CD14-positive monocyte (primary cell): ENCODE data around the gene MARK4. TPM values are rescaled to one million over a fixed set of nuclear protein-coding genes. Genes with fewer than 3 reads are reported as not detected.

ENCODE experiments used
- DNase-seq, 3 donors: peaks; one replicate each; pipeline ENCODE4 v3.0.0-alpha.2; 2011 to 2022
- H2AFZ ChIP-seq: 2 replicates; pipeline ENCODE4 v1.6.0; 2012; ENCODE audit warnings: mild to moderate bottlenecking, low read depth, low read length, inconsistent platforms; ENCODE audit not compliant: insufficient read depth, poor library complexity, severe bottlenecking
- H3K27ac ChIP-seq, 2 donors: 1 replicate in 1 of 2; 2 replicates in 1 of 2; pipeline ENCODE4 v1.5.1; 2012 to 2013; ENCODE audit warnings: low read length in 2 of 2, control low read depth in 1 of 2, inconsistent platforms in 1 of 2, low read depth in 1 of 2, mild to moderate bottlenecking in 1 of 2
- H3K27me3 ChIP-seq, 2 donors: one replicate each; pipeline versions ENCODE4 v1.6.0 to v1.6.1; 2011 to 2013; ENCODE audit warnings: low read length in 2 of 2; ENCODE audit not compliant: control insufficient read depth in 2 of 2, insufficient read depth in 2 of 2
- H3K36me3 ChIP-seq, 2 donors: replicated peaks in 1 of 2; 1 replicate in 1 of 2; 2 replicates in 1 of 2; pipeline versions ENCODE4 v1.5.1 to v1.6.1; 2012 to 2013; ENCODE audit warnings: low read length in 2 of 2, control low read depth in 1 of 2, inconsistent platforms in 1 of 2, mild to moderate bottlenecking in 1 of 2; ENCODE audit not compliant: insufficient read depth in 2 of 2, control insufficient read depth in 1 of 2
- H3K4me1 ChIP-seq, 2 donors: 1 replicate in 1 of 2; 2 replicates in 1 of 2; pipeline versions ENCODE4 v1.5.1 to v1.6.1; 2012 to 2013; ENCODE audit warnings: low read length in 2 of 2, control low read depth in 1 of 2, inconsistent platforms in 1 of 2, mild to moderate bottlenecking in 1 of 2, moderate library complexity in 1 of 2; ENCODE audit not compliant: insufficient read depth in 2 of 2, control insufficient read depth in 1 of 2
- H3K4me2 ChIP-seq: replicated peaks from 2 replicates; pipeline ENCODE3; 2012; ENCODE audit warnings: low read length, moderate library complexity, mild to moderate bottlenecking; ENCODE audit not compliant: poor library complexity, severe bottlenecking; ENCODE audit errors: extremely low read depth
- H3K4me3 ChIP-seq, 3 experiments: fragments of 200-600 bp in 1 of 3; sonication (generic) in 1 of 3; replicated peaks in 1 of 3; 1 replicate in 2 of 3; 2 replicates in 1 of 3; pipeline ENCODE4 v1.5.1; 2011 to 2013; ENCODE audit warnings: low read length in 3 of 3, mild to moderate bottlenecking in 3 of 3, control low read depth in 2 of 3, low read depth in 2 of 3, inconsistent platforms in 1 of 3, moderate library complexity in 1 of 3
- H3K79me2 ChIP-seq: 2 replicates; pipeline ENCODE4 v1.6.0; 2012; ENCODE audit warnings: mild to moderate bottlenecking, control low read depth, inconsistent platforms, low read length, moderate library complexity; ENCODE audit not compliant: insufficient read depth
- H3K9ac ChIP-seq: 2 replicates; pipeline ENCODE4 v1.6.0; 2017; ENCODE audit warnings: low read length, mild to moderate bottlenecking; ENCODE audit not compliant: insufficient read depth, poor library complexity, severe bottlenecking
- H3K9me3 ChIP-seq, 2 donors: replicated peaks in 1 of 2; 1 replicate in 1 of 2; 2 replicates in 1 of 2; pipeline versions ENCODE4 v1.5.1 to v1.6.1; 2012 to 2013; ENCODE audit warnings: low read length in 2 of 2, control low read depth in 1 of 2; ENCODE audit not compliant: control insufficient read depth in 1 of 2, insufficient read depth in 1 of 2
- H4K20me1 ChIP-seq: 2 replicates; pipeline ENCODE4 v1.6.0; 2012; ENCODE audit warnings: mild to moderate bottlenecking, low read length, control low read depth, moderate library complexity; ENCODE audit not compliant: insufficient read depth
- H3K27ac Mint-ChIP-seq, 7 donors: one replicate each; pipeline ENCODE4 v1.8.0; 2020; ENCODE audit warnings: mild to moderate bottlenecking in 7 of 7, mixed read lengths in 7 of 7, moderate library complexity in 6 of 7, inconsistent platforms in 2 of 7
- H3K27me3 Mint-ChIP-seq, 3 donors: one replicate each; pipeline ENCODE4 v1.8.0; 2021 to 2022; ENCODE audit warnings: low read depth in 3 of 3, mild to moderate bottlenecking in 3 of 3, mixed read lengths in 3 of 3, moderate library complexity in 3 of 3, inconsistent platforms in 1 of 3
- H3K36me3 Mint-ChIP-seq, 2 donors: one replicate each; pipeline ENCODE4 v1.8.0; 2020; ENCODE audit warnings: mixed read lengths in 2 of 2, inconsistent platforms in 1 of 2, mild to moderate bottlenecking in 1 of 2
- H3K4me1 Mint-ChIP-seq: one replicate; pipeline ENCODE4 v1.8.0; 2020; ENCODE audit warnings: mild to moderate bottlenecking, mixed read lengths
- H3K4me3 Mint-ChIP-seq, 2 donors: one replicate each; pipeline ENCODE4 v1.8.0; 2020; ENCODE audit warnings: mild to moderate bottlenecking in 2 of 2, mixed read lengths in 2 of 2, moderate library complexity in 1 of 2
- H3K9me3 Mint-ChIP-seq, 7 donors: one replicate each; pipeline ENCODE4 v1.8.0; 2020 to 2022; ENCODE audit warnings: mixed read lengths in 7 of 7, mild to moderate bottlenecking in 6 of 7, moderate library complexity in 6 of 7, inconsistent platforms in 2 of 7
- WGBS: methylation state at CpG from one replicate; pipeline ENCODE4 v1.1.5; 2013; ENCODE audit warnings: missing lambda C conversion rate; ENCODE audit not compliant: insufficient coverage; 5-methylcytosine and 5-hydroxymethylcytosine counted together
- intact Hi-C, 2 donors: fragments of 100-400 bp; cut with micrococcal nuclease; formaldehyde crosslinking; loops; one replicate each; pipeline versions ENCODE4 v1.15.0 to v1.15.1; 2023
- polyA plus RNA-seq, 3 donors: library from polyadenylated mRNA; depleted of rRNA in 1 of 3; unstranded in 2 of 3; stranded (reverse) in 1 of 3; fragments of 300-500 nt in 2 of 3; fragments of >200 nt in 1 of 3; fragmentation: Illumina TruSeq in 2 of 3; gene quantifications; 1 replicate in 2 of 3; 2 replicates in 1 of 3; pipeline ENCODE4 v1.2.3, GENCODE V29; 2012 to 2021
- TF ChIP-seq, protein P1 (sequence below): fragments of 200-600 bp; IDR thresholded peaks from one replicate; pipeline ENCODE4 v1.8.0; 2022; ENCODE audit warnings: antibody characterized with exemption, mild to moderate bottlenecking

Gene MARK4
- polyA plus RNA-seq, 3 donors: 0.59 to 18.4 (median 0.69) TPM

DNA sequence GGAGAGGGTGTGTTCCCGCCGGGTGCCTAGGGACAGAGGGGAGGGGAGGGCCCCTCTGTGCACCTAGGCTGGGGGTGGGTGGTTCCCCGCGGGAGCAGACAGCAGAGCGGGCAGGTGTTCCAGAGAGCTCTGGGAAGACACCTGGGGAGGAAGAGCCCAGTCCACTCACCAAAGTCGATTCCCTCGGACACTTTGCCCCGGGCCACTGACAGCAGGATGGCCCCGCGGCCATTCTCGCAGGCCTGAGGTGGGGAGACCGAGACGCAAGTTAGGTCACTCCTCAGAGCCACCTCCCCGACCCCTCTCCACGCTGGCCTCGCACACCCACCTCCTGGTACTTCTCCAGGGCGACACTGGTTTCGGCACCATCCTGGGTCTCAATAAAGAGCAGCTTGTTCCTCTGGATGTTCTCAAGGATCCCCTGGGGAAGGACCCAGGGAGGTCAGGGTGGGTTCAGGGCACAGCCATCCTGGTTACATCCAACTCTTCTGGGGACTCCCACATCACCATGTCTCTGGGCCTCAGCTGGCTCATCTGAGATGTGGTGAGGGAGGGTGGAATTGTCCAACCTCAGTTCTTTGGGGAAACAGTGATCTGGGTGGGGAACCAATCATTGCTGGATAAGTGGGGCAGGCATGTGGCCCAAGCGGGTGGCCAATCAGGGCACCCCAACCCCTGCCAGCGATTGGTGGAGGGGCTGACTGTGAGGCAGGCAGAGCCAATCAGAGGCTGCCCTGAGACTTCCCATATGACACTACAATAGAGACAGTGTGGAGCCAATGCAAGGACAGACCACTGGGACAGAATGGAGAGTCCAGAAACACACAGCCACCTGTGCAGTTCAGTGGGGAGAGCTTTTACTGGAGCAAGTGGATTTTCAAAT lies 102.1 kb downstream of the MARK4 start:
- Histone ChIP-seq H3K79me2 (no peaks in the 10 kb centered on the region), H3K4me2 (no peak overlapping the region), H2AFZ (no peak overlapping the region), H3K9ac (no peak overlapping the region), H4K20me1 (no peaks in the 10 kb centered on the region), H3K9me3 (no peaks in the 10 kb centered on the region), H3K4me1 (no peaks in the 10 kb centered on the region), H3K4me3 (no peak overlapping the region), H3K36me3 (peaks cover 33 to 66% of the 10 kb centered on the region in 2 donors), H3K27me3 (no peaks in the 10 kb centered on the region), H3K27ac (no peak overlapping the region)
- TF ChIP-seq, protein P1, sequence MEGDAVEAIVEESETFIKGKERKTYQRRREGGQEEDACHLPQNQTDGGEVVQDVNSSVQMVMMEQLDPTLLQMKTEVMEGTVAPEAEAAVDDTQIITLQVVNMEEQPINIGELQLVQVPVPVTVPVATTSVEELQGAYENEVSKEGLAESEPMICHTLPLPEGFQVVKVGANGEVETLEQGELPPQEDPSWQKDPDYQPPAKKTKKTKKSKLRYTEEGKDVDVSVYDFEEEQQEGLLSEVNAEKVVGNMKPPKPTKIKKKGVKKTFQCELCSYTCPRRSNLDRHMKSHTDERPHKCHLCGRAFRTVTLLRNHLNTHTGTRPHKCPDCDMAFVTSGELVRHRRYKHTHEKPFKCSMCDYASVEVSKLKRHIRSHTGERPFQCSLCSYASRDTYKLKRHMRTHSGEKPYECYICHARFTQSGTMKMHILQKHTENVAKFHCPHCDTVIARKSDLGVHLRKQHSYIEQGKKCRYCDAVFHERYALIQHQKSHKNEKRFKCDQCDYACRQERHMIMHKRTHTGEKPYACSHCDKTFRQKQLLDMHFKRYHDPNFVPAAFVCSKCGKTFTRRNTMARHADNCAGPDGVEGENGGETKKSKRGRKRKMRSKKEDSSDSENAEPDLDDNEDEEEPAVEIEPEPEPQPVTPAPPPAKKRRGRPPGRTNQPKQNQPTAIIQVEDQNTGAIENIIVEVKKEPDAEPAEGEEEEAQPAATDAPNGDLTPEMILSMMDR: no peak
- Mint-ChIP-seq H3K9me3 (peaks cover 0 to 3% (median 0%) of the 10 kb centered on the region in 7 donors), H3K36me3 (peaks cover 54 to 67% of the 10 kb centered on the region in 2 donors), H3K4me1 (no peaks in the 10 kb centered on the region), H3K4me3 (no peak overlapping the region), H3K27ac (no peak overlapping the region), H3K27me3 (peaks cover 0 to 3% (median 0%) of the 10 kb centered on the region in 3 donors)
- intact Hi-C loops: no loop called here
- DNase-seq: peak in 1 of 3 donors; percentile 2
- WGBS: 97% methylated on average over 10 of the region's 20 CpGs

DNA sequence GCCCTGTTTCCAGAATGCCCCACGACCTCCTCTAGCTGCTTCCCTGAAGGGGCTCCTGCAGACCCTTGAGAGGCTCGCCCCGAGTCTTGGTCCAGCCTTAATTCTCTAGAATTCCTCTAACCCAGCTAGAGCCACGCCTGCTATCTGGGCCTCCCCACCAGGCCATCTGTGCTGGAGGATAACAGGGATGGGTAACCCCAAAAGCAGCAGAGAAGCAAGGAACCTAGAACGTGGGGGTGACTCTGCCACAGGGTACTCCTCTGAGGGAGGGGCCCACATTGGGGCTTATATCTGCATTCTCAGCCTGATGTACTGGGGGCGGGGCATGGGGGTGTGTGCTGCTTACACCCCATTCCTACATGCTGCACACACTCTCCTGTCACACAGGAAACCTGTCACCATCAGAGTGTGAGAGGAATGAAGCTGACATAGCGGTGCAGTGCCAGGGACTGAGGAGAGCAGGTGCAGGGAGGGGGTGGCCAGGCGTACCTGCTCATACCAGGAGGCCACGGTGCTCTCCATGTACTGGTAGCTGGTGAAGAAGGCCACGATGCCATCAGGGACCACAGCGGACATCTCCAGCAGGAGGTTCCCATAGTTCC lies 103.3 kb downstream of the MARK4 start:
- Histone ChIP-seq H3K27ac (no peak overlapping the region), H3K27me3 (no peaks in the 10 kb centered on the region), H3K4me1 (no peaks in the 10 kb centered on the region), H2AFZ (no peak overlapping the region), H3K36me3 (peaks cover 33 to 77% of the 10 kb centered on the region in 2 donors), H3K4me3 (no peak overlapping the region), H4K20me1 (no peaks in the 10 kb centered on the region), H3K79me2 (no peaks in the 10 kb centered on the region), H3K9me3 (no peaks in the 10 kb centered on the region), H3K9ac (no peak overlapping the region), H3K4me2 (no peak overlapping the region)
- TF ChIP-seq, protein P1: no peak
- Mint-ChIP-seq H3K4me1 (no peaks in the 10 kb centered on the region), H3K36me3 (peaks cover 61 to 78% of the 10 kb centered on the region in 2 donors), H3K27me3 (no peaks in the 10 kb centered on the region), H3K9me3 (peaks cover 0 to 3% (median 0%) of the 10 kb centered on the region in 7 donors), H3K27ac (peak overlapping the region in 1 of 7 donors; percentile 7), H3K4me3 (no peak overlapping the region)
- intact Hi-C loops: no loop called here
- DNase-seq: no peak
- 97% methylated on average over 8 of the region's 11 CpGs for WGBS

Other genes with a start within 250 kb of the MARK4 start
- gene RELB, start 249.8 kb upstream of the MARK4 start, polyA plus RNA-seq: 10 to 100 TPM; 32.3 to 35.0 (median 34.4) TPM
- 100 to 1,000 TPM in 1 of 3 donors, 1 to 10 TPM in 2; 2.2 to 152 (median 4.1) TPM for gene CLASRP, start 212.2 kb upstream of the MARK4 start, polyA plus RNA-seq
- 1 to 10 TPM; 3.8 to 7.2 (median 6.5) TPM for gene ZNF296, start 174.8 kb upstream of the MARK4 start, polyA plus RNA-seq
- gene GEMIN7, start 172.0 kb upstream of the MARK4 start, polyA plus RNA-seq: 10 to 100 TPM; 67.6 to 83.4 (median 78.4) TPM
- 10 to 100 TPM in 1 of 3 donors, under 1 TPM in 2; 0.10 to 11.8 (median 0.22) TPM for gene PPP1R37, start 158.1 kb upstream of the MARK4 start, polyA plus RNA-seq
- under 1 TPM in 1 of 3 donors, not detected in 2; 0.11 TPM for gene NKPD1, start 90.3 kb upstream of the MARK4 start, polyA plus RNA-seq
- 10 to 100 TPM; 49.7 to 82.7 (median 63.4) TPM for gene TRAPPC6A, start 73.0 kb upstream of the MARK4 start, polyA plus RNA-seq
- 1 to 10 TPM; 2.9 to 6.7 (median 4.7) TPM for gene BLOC1S3, start 72.5 kb upstream of the MARK4 start, polyA plus RNA-seq
- gene EXOC3L2, start 5.9 kb upstream of the MARK4 start, polyA plus RNA-seq: not detected
- gene CKM, start 71.6 kb downstream of the MARK4 start, polyA plus RNA-seq: under 1 TPM; 0.17 to 0.50 (median 0.24) TPM
- gene KLC3, start 89.5 kb downstream of the MARK4 start, polyA plus RNA-seq: not detected
- 10 to 100 TPM in 1 of 3 donors, 1 to 10 TPM in 2; 4.0 to 20.0 (median 4.4) TPM for gene ERCC2, start 119.3 kb downstream of the MARK4 start, polyA plus RNA-seq
- gene PPP1R13L, start 153.8 kb downstream of the MARK4 start, polyA plus RNA-seq: 1 to 10 TPM in 1 of 3 donors, under 1 TPM in 2; 0.18 to 1.8 (median 0.45) TPM
- gene POLR1G, start 155.4 kb downstream of the MARK4 start, polyA plus RNA-seq: 1 to 10 TPM in 2 of 3 donors, under 1 TPM in 1; 0.81 to 1.5 (median 1.1) TPM
- 10 to 100 TPM; 62.2 to 78.2 (median 74.6) TPM for gene ERCC1, start 172.6 kb downstream of the MARK4 start, polyA plus RNA-seq
- 100 to 1,000 TPM in 1 of 3 donors, 10 to 100 TPM in 2; 27.3 to 840 (median 28.2) TPM for gene FOSB, start 216.7 kb downstream of the MARK4 start, polyA plus RNA-seq
- 1 to 10 TPM; 1.5 to 2.7 (median 2.3) TPM for gene RTN2, start 245.8 kb downstream of the MARK4 start, polyA plus RNA-seq
- gene PPM1N, start 247.2 kb downstream of the MARK4 start, polyA plus RNA-seq: 1 to 10 TPM; 1.3 to 4.3 (median 2.7) TPM